Stimulated activated CD4-positive, alpha-beta T cell treated with anti-CD3 and anti-CD28 coated beads, Interleukin-2, amount 100 ng/mL, for 4 hours (primary cell): ENCODE data around the gene C1QTNF9B.

Experiments
- DNase-seq: peaks from one replicate; pipeline ENCODE4 v3.0.0-alpha.2; 2020; ENCODE audit warnings: low read depth

Gene C1QTNF9B

DNA sequence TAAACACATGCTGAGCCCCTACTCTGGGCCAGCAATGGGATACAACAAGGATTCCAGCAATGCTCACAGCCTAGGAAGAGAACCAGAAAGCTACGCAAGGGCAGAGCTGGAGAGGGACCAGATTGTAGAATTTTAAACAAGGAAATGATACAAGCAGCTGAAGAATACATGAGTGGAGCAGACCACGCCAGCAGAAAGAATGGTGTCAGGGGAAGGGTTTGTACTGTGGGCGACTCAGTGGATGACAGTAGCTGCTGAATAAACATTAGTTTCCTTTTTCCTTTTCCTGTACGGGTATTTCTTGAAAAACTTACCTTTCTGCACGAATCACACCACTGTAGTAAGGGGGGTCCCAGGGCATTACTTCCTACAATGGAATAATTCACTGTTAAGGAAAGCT, 38.8 kb downstream of the C1QTNF9B start:
- no peak for DNase-seq

DNA sequence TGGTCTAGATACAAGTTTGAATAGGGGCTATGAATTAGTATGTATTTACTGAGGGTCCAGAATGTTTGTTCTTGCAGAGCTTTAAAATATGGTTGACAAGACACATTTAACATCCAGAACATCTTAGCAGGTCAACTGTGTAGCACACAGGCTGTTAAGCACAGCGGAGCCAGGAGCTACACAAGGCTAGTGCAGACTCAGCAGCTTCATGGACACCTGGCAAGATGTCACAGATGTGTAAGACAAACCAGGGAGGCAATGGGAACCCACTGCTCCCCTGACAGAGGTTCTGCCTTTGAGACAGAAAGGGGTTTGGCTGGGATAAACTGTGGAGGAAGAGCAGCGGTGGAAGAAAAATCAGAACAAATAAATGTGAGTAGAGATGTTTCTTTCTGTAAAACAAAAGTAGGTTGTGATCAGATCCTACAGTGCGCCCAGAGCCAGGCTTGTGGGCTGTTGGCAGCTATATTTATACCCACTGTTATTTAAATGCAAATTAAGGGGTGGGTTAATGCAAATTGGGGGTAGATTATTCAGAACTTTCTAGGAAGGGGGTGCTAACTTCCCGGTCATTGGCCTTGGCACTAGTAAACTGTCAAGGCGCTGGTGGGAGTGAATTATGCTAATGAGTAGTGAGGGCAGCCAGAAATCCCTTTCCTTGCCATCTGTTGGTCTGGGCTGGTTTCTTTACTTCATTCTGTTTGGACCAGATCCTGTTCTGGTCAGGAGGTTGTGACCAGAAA, 41.1 kb downstream of the C1QTNF9B start:
- no peak for DNase-seq

DNA sequence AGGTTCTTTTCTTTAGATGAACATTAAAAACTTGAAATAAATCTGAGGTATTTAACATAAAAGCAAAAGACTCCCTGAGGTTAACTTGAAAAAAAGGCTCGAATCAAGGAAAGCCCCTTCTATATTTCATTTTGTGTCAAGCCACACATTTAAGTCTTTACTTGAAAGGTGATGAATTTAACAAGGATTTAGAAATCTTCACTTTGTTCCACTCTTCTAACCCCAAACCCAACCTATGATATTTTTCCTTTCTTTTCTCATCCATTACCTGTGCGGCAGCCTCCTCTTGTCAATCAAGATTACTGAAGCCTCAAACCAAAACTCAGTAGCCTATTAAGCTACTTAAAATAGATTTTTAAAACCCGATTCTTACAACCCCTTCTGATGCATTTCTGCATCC, 41.9 kb downstream of the C1QTNF9B start:
- DNase-seq = no peak

DNA sequence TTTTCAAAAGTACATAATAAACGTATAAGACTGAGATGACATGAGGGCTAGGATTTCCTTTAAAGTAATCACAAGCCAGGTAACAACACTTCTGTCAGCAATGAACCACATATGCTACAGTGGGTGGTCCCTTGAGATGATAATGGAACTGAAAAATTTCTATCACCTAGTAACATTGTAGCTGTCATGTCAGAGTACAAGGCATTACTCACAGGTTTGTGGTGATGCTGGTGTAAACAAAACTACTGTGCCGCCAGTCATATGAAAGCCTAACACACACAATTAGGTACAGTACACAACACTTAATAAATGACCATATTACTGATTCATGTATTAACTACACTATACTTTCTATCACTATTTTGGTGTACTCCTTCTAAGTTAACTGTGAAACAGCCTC, 45.0 kb downstream of the C1QTNF9B start:
- DNase-seq = no peak

DNA sequence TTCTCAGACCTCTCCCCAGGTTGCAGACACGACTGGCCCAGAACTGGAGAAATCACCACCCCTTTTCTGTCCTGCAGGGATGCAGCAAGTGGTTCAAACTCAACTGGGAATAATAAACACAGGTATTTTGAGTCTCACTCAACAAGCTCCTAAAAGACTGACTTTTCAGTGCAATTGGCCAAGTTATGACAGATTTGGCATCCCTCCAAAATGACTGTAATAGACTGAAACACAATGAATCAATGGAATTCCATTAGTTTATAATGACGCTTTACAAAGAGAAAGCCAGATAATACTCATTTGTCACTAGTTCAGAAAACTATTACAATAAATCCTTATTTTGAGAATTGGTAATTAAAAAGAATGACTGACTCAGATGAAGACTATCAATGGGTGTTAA, 46.2 kb downstream of the C1QTNF9B start:
- DNase-seq = no peak

DNA sequence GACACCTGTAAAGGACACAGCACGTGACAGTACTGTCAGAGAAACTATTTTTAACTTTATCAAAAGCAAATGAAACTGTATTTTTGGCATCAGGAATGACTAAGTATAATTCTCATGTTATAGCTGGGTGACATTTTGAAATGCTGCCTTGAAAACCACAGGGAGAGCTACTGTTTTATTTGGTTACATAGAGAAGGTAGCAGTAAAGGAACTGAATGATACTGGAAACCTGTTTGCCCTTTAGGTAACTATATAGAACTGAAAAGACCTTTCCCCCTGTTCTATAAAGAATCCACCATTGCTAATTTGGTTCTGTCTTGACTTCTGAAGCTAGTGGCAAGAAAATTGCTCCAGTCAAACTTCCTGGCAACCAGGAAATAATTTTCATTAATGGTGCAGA, 47.2 kb downstream of the C1QTNF9B start:
- no peak for DNase-seq

DNA sequence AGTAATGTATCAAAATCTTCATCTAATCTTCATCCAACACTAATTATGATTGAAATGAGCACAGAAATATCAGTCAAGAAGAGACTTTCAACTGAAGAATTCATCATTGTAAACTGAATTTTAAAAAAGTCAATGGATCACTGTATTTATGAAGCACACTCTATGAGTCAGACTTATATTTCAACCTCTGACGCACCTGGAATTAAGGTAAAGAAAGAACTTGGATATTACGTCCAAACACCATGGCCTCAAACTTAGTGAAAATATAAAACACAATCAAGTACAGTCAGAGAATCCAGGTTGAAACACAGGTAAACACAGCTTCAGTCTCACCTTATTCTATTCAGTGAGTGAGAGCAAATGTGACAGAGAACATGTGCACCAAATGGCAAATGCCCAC, 47.6 kb downstream of the C1QTNF9B start:
- DNase-seq = no peak

DNA sequence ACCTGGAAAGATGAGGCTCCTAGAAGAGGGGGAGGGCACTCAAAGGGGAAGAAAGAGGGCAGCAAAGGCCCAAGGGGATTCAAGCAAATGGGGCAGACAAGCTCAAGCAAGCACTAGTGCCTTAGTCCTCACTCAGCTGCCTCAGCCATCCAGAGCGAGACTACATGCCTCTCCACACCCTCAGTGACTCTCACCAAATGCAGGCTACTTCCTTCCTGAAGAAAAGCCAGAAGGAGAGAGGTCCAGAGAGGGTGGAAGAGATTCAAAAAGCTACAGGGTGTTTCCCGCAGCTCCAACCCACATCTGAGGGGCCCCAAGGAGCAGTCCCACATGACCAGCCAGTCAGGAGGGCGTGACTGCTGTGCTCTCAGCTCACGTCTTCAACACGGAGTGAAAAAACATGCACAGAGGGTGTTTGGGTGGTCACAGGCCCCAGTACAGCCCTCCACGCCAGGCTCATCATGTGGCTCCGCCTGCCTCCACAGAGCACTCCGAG, 48.6 kb downstream of the C1QTNF9B start:
- no peak for DNase-seq

DNA sequence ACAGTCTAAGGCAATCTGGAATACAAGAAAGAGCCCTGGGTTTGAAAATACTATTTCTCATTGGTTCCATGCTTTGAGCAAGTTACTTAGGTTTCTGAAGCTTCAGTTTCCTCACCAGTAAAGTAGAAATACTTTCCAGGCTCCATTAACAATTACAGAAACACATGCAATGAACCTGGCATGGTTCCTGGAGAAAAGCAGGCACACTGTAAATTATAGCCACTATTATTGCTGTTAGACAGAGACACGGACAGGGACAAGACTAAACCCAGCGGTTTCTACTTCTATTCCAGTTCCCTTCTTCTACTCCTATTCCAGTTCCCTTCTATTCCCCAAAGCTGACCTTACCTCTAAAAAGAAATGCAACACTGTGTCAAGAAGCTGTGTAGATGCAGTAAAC, 49.3 kb downstream of the C1QTNF9B start:
- DNase-seq = no peak

DNA sequence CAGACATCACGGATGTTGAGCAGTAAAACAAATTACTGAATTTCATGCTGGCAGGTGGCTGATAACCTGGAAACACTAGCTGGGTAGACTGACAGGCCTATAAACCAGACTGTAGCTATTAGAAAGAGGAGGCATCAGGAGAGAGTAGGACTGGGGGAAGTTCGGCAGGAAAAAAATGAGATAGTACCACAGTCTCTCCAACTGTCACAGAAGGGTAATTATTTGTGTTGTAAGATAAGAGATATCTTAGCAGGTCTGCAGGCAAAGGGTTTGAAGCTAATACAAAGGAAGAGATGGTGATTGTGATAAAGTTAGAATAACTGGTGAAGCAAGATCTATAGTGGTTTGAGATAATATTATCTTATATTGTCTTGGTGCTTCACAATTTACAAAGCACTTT, 49.8 kb downstream of the C1QTNF9B start:
- no peak for DNase-seq

DNA sequence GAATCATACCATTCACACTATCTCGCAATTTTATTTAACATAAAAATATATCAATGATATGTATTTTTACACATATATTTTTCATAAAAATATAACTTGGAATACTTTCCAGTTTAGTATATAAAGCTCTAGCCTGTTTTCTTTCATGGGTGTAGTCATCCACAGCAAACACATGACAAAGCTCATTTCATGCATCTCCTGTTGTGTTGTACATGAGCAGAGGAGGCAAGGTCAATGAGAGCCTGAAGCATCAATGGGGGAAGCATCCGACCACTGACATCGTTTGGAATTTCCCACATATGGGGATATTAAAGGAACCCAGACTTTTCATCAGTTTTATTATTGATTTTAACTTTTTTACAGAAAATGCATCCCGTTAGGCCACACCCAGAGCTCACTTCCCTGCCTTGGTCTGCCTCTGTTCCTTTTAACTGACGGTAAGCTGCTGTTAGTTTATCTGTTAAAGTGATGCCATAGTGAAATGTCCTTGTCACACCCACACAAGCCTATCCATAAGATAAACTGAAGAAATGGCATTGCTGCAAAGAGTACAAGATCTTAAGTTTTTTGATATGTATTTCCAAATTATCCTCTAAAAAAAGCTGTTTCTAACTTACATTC, 52.1 kb downstream of the C1QTNF9B start:
- DNase-seq = no peak

DNA sequence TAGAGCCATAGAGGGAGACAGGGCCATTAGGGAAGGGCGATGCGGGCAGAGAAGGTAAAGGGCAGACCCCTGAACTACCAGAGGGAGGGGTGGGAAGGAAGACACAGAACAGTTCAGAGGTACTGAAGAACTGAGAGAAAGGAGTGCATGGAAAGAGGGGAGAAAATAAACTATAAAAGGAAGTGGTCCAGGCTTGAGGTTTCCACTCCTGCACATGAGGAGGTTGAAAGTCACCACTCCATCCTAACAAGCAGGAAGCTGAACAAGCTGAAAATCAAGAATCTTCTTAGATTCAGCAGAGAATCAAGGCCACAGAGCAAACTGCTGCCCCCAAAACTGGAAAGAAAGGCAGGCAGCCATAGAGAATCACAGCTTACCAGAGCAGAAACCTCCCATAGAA, 53.2 kb downstream of the C1QTNF9B start:
- no peak for DNase-seq

DNA sequence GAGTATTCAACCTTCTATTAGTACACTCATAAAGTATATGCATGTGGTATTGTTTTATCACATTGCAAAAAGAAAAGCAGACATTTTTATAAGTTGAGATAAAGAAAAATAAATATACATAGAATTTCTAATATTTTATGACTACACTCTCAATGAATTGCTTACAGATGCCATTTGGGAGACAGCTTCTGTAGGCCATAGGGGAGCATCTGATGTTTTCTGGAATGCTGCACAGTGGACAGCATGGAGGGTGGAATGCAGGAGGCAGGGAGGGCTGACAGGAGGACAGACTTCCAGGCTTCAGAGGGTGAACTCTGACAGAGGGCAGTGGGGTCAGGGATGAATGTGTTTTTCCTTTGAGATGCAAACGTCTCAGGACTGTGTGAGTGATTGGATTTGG, 53.9 kb downstream of the C1QTNF9B start:
- DNase-seq = no peak

DNA sequence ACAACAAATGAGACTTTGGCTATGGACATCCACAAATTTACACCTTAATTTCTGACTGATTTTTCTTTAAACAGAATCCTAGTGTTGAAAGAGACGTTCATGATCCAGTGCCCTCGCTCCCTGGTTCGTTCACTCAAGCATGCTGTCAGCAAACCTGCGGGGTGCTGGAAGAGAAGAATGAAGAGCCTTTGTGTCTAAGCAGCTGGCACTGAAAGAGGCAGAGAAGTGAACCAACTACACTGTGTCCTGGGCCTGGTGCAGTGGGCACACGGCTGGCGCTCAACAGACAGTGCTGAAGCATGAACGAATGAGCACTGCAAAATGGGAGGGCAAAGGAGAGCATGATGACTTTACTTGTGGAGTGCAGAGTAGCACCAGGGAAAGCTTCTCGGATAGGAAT, 54.9 kb downstream of the C1QTNF9B start:
- no peak for DNase-seq
